ENCODE results near the gene KRABD2.
"Not testable (repeated sequence)": the region's sequence is repeated elsewhere in the genome, so short reads cannot be mapped to it uniquely, and the experiment has no call there.

The KRABD2 gene

GRCh38 chr17:8360260-8360659 lies 16.2 kb downstream of the KRABD2 start:
- DNase-seq: no peak

- no peak for DNase-seq
Observed at GRCh38 chr17:8359769-8360168, 16.7 kb downstream of the KRABD2 start.

- no peak for DNase-seq
Observed at GRCh38 chr17:8357910-8358309, 18.6 kb downstream of the KRABD2 start.

GRCh38 chr17:8354236-8354635 lies 22.3 kb downstream of the KRABD2 start:
- DNase-seq: no peak

- no peak for DNase-seq
Observed at GRCh38 chr17:8353736-8354135, 22.8 kb downstream of the KRABD2 start.

- DNase-seq: no peak
Observed at GRCh38 chr17:8350339-8350738, 26.2 kb downstream of the KRABD2 start.

- DNase-seq: not testable (repeated sequence)
Observed at GRCh38 chr17:8347001-8347400, 29.5 kb downstream of the KRABD2 start.

GRCh38 chr17:8345951-8346665 lies 30.4 kb downstream of the KRABD2 start:
- no peak for DNase-seq

GRCh38 chr17:8345052-8345690 lies 31.3 kb downstream of the KRABD2 start:
- DNase-seq: no peak

- DNase-seq: no peak
Observed at GRCh38 chr17:8341456-8341855, 35.0 kb downstream of the KRABD2 start.

- no peak for DNase-seq
Observed at GRCh38 chr17:8339540-8339939, 37.0 kb downstream of the KRABD2 start, which contains the start of gene ODF4. Gene ODF4, plus strand, starts transcription at chr17:8339840. Its CDS starts 212 bp downstream, at chr17:8340052.

- no peak for DNase-seq
Observed at GRCh38 chr17:8338753-8339140, 37.8 kb downstream of the KRABD2 start.

GRCh38 chr17:8337802-8338752 lies 38.4 kb downstream of the KRABD2 start:
- DNase-seq: no peak

- no peak for DNase-seq
Observed at GRCh38 chr17:8333281-8333680, 43.2 kb downstream of the KRABD2 start.

- no peak for DNase-seq
Observed at GRCh38 chr17:8332688-8333087, 43.8 kb downstream of the KRABD2 start.

GRCh38 chr17:8332128-8332527 lies 44.4 kb downstream of the KRABD2 start:
- no peak for DNase-seq

- DNase-seq: no peak
Observed at GRCh38 chr17:8327303-8327649, 49.2 kb downstream of the KRABD2 start.

Measured in T-helper 1 cell (primary cell).